Endothelial cell of umbilical vein (primary cell): Measurements from ENCODE around the gene AMPH. TPM values are rescaled to one million over a fixed set of nuclear protein-coding genes. Genes with fewer than 3 reads are reported as not detected.

Experiments
- BruUV-seq: library from RNA; stranded (reverse); fragments of 400-500 nt; replicated peaks from 2 replicates; lab custom pipeline; 2021; lab: Mats Ljungman, UMichigan
- CTCF ChIA-PET: fragments of 300-600, 350-600 bp; sonication (Branson Sonifier 250); formaldehyde crosslinking; loops from one replicate; lab custom pipeline; 2021; ENCODE audit warnings: antibody characterized with exemption, inconsistent platforms; lab: Charles Lee
- POLR2A ChIA-PET: fragments of 300-600, 350-600 bp; sonication (Branson Sonifier 250); formaldehyde crosslinking; loops from one replicate; lab custom pipeline; 2021; ENCODE audit warnings: antibody characterized with exemption, inconsistent platforms; lab: Charles Lee
- DNase-seq: peaks from one replicate; pipeline ENCODE4 v3.0.0-alpha.2; 2011; ENCODE audit warnings: low read depth, low spot score
- FAIRE-seq: peaks from 2 replicates; lab custom pipeline; 2011; peaks lifted over from hg19 to GRCh38; lab: Jason Lieb, UNC
- H2AFZ ChIP-seq: 2 replicates; pipeline ENCODE4 v1.6.0; 2012; ENCODE audit warnings: low read depth, low read length, control low read depth, inconsistent platforms
- H3K27ac ChIP-seq: 2 replicates; pipeline ENCODE4 v1.5.1; 2011; ENCODE audit warnings: low read depth, mild to moderate bottlenecking, control low read depth, low read length, moderate library complexity; ENCODE audit not compliant: insufficient read depth
- H3K27me3 ChIP-seq, 2 experiments: 2 replicates each; pipeline versions ENCODE4 v1.6.0 to v1.6.1; 2011; ENCODE audit warnings: low read length in 2 of 2, mixed read lengths in 1 of 2; ENCODE audit not compliant: control insufficient read depth in 2 of 2, insufficient read depth in 2 of 2
- H3K36me3 ChIP-seq, 2 experiments: 2 replicates in 1 of 2; 3 replicates in 1 of 2; pipeline ENCODE4 v1.5.1; 2011; ENCODE audit warnings: low read length in 2 of 2, mild to moderate bottlenecking in 1 of 2, moderate library complexity in 1 of 2; ENCODE audit not compliant: control insufficient read depth in 2 of 2, insufficient read depth in 2 of 2; ENCODE audit errors: extremely low read depth in 1 of 2
- H3K4me1 ChIP-seq: 3 replicates; pipeline ENCODE4 v1.5.1; 2011; ENCODE audit warnings: mild to moderate bottlenecking, low read length; ENCODE audit not compliant: control insufficient read depth, insufficient read depth; ENCODE audit errors: extremely low read depth
- H3K4me2 ChIP-seq: 2 replicates; pipeline ENCODE4 v1.6.1; 2011; ENCODE audit warnings: low read length, control low read depth, mixed read lengths; ENCODE audit not compliant: insufficient read depth
- H3K4me3 ChIP-seq, 3 experiments: fragments of 200-600 bp in 1 of 3; sonication (generic), shearing (Covaris generic) in 1 of 3; replicated peaks in 1 of 3; 2 replicates each; pipeline ENCODE4 v1.5.1; 2011 to 2016; ENCODE audit warnings: control low read depth in 3 of 3, low read length in 3 of 3, mild to moderate bottlenecking in 2 of 3, inconsistent platforms in 1 of 3, low read depth in 1 of 3, moderate library complexity in 1 of 3; ENCODE audit not compliant: insufficient read depth in 1 of 3
- H3K79me2 ChIP-seq: 2 replicates; pipeline ENCODE4 v1.6.0; 2012; ENCODE audit warnings: low read length, inconsistent platforms; ENCODE audit not compliant: control insufficient read depth, insufficient read depth
- H3K9ac ChIP-seq: replicated peaks from 2 replicates; pipeline ENCODE3; 2011; ENCODE audit warnings: low read length, control low read depth; ENCODE audit not compliant: insufficient read depth; ENCODE audit errors: extremely low read depth
- H3K9me1 ChIP-seq: replicated peaks from 3 replicates; pipeline ENCODE4 v1.6.0; 2011; ENCODE audit warnings: mild to moderate bottlenecking, low read length; ENCODE audit not compliant: control insufficient read depth, insufficient read depth; ENCODE audit errors: extremely low read depth
- H3K9me3 ChIP-seq: replicated peaks from 2 replicates; pipeline ENCODE4 v1.5.1; 2012; ENCODE audit warnings: low read length, inconsistent platforms; ENCODE audit not compliant: control insufficient read depth, insufficient read depth
- H4K20me1 ChIP-seq: replicated peaks from 2 replicates; pipeline ENCODE3; 2011; ENCODE audit warnings: mild to moderate bottlenecking, low read length; ENCODE audit not compliant: control insufficient read depth, insufficient read depth; ENCODE audit errors: extremely low read depth
- EZH2 ChIP-seq: IDR thresholded peaks from 2 replicates; pipeline ENCODE4 v1.6.1; 2012; ENCODE audit warnings: borderline replicate concordance, low read depth, mild to moderate bottlenecking, moderate library complexity, low read length, inconsistent platforms; ENCODE audit not compliant: severe bottlenecking
- FOS ChIP-seq: IDR thresholded peaks from 2 replicates; pipeline ENCODE4 v1.6.1; 2011; ENCODE audit warnings: mild to moderate bottlenecking, low read length, moderate library complexity, borderline replicate concordance; ENCODE audit not compliant: insufficient read depth
- JUN ChIP-seq: IDR thresholded peaks from 2 replicates; pipeline ENCODE4 v1.6.1; 2011; ENCODE audit warnings: borderline replicate concordance, low read depth; ENCODE audit not compliant: insufficient read length, insufficient read depth
- MAX ChIP-seq: IDR thresholded peaks from 2 replicates; pipeline ENCODE4 v1.6.1; 2011; ENCODE audit not compliant: insufficient read depth, insufficient read length
- MYC ChIP-seq: IDR thresholded peaks from one replicate; pipeline ENCODE4 v1.6.1; 2011; ENCODE audit warnings: mild to moderate bottlenecking, low read depth, low read length
- POLR2A ChIP-seq: IDR thresholded peaks from 2 replicates; pipeline ENCODE4 v1.6.1; 2012; ENCODE audit warnings: low read depth, mild to moderate bottlenecking, control low read depth, low read length
- POLR2AphosphoS5 ChIP-seq: IDR thresholded peaks from 2 replicates; pipeline ENCODE4 v1.6.1; 2012; ENCODE audit warnings: low read depth, mild to moderate bottlenecking, control low read depth, low read length, moderate library complexity; ENCODE audit not compliant: insufficient read depth
- dilution Hi-C: fragments of 300-500 bp; cut with MboI; formaldehyde crosslinking; loops from one replicate; pipeline ENCODE4 v1.15.0; 2019; ENCODE audit warnings: low sequenced_read_pairs; ENCODE audit not compliant: extremely low pct_ligation_motif_present
- intact Hi-C: fragments of 100-400 bp; cut with micrococcal nuclease; formaldehyde crosslinking; loops from one replicate; pipeline ENCODE4 v1.10.0; 2022
- polyA plus RNA-seq, 4 experiments: library from polyadenylated mRNA; depleted of rRNA in 3 of 4; stranded (reverse) in 3 of 4; unstranded in 1 of 4; fragments of >200 nt; gene quantifications; 2 replicates each; pipeline versions ENCODE4 v1.2.1 to v1.2.3, GENCODE V29; 2011 to 2012; ENCODE audit warnings: missing spikeins in 1 of 4
- total RNA-seq: library from RNA; stranded (reverse); gene quantifications from 2 replicates; pipeline ENCODE4 v1.2.3, GENCODE V29; 2021
- TF ChIP-seq, protein P1 (sequence below), 2 donors: IDR thresholded peaks; 1 replicate in 1 of 2; 2 replicates in 1 of 2; pipeline ENCODE4 v1.5.1; 2011; ENCODE audit warnings: low read length in 2 of 2, mild to moderate bottlenecking in 2 of 2, moderate library complexity in 2 of 2, control low read depth in 1 of 2, inconsistent platforms in 1 of 2, low read depth in 1 of 2; ENCODE audit not compliant: insufficient read depth in 1 of 2; ENCODE audit errors: extremely low read depth in 1 of 2

The AMPH gene
- total and polyA plus RNA-seq, 2 donors (not counting 3 experiments of a cell fraction or from before 2014, with no cell fraction given), result 5.2 to 9.2 TPM

DNA sequence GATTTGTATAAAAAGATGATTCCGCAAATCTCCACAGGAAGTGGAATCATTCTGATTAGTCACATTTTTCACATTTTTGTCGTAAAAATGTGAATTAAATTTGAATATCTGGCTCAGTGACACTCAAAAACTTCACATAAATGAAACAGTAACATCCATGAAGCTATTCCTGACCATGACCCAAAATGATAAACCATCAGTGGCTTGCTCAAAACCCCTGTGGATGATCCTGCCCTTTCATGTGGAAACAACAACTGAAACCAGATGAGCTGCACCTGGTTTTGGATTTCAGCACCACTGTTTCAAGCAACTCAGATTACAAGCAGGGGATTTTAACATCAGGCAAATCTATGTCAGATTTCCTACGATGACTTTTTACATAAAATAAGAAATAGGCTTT, 80.3 kb downstream of the AMPH start:
- H4K20me1 ChIP-seq, result no peaks in the 10 kb centered on the region
- DNase-seq, result no peak
- H3K36me3 ChIP-seq, result no peaks in the 10 kb centered on the region
- intact Hi-C loops, result no loop called here
- FAIRE-seq, result no peak
- CTCF ChIA-PET, result no interaction called here
- no peaks in the 10 kb centered on the region for H3K27me3 ChIP-seq
- no peak overlapping the region for H3K4me2 ChIP-seq
- no peak overlapping the region for H3K4me3 ChIP-seq
- no peak overlapping the region for H2AFZ ChIP-seq
- H3K9me1 ChIP-seq, result no peaks in the 10 kb centered on the region
- no peaks in the 10 kb centered on the region for H3K4me1 ChIP-seq
- H3K79me2 ChIP-seq, result no peaks in the 10 kb centered on the region
- dilution Hi-C loops, result no loop called here
- no peak for TF ChIP-seq POLR2AphosphoS5
- TF ChIP-seq JUN, result no peak
- TF ChIP-seq MAX, result no peak
- no peak for TF ChIP-seq EZH2
- no peak for TF ChIP-seq MYC
- no peak for TF ChIP-seq POLR2A
- TF ChIP-seq FOS, result no peak
- TF ChIP-seq, protein P1, sequence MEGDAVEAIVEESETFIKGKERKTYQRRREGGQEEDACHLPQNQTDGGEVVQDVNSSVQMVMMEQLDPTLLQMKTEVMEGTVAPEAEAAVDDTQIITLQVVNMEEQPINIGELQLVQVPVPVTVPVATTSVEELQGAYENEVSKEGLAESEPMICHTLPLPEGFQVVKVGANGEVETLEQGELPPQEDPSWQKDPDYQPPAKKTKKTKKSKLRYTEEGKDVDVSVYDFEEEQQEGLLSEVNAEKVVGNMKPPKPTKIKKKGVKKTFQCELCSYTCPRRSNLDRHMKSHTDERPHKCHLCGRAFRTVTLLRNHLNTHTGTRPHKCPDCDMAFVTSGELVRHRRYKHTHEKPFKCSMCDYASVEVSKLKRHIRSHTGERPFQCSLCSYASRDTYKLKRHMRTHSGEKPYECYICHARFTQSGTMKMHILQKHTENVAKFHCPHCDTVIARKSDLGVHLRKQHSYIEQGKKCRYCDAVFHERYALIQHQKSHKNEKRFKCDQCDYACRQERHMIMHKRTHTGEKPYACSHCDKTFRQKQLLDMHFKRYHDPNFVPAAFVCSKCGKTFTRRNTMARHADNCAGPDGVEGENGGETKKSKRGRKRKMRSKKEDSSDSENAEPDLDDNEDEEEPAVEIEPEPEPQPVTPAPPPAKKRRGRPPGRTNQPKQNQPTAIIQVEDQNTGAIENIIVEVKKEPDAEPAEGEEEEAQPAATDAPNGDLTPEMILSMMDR (IDR thresholded peaks at IDR 0.05; ENCODE audit: extremely low read depth in 1 of 2, insufficient read depth in 1 of 2, low read depth in 1 of 2, low read length in 2 of 2), result no peak
- H3K9ac ChIP-seq, result no peak overlapping the region
- BruUV-seq, result no TSS peak
- H3K27ac ChIP-seq, result no peak overlapping the region
- POLR2A ChIA-PET, result no interaction called here
- no peaks in the 10 kb centered on the region for H3K9me3 ChIP-seq
